Esophagus muscularis mucosa (tissue), 4 donors: ENCODE results near the gene PCDH9. TPM values are rescaled to one million over a fixed set of nuclear protein-coding genes. Genes with fewer than 3 reads are reported as not detected.
A peak's percentile ranks its signal among the peaks of the same experiment; 100 is the strongest.

Experiments used
- DNase-seq: peaks from one replicate; pipeline ENCODE4 v3.0.0-alpha.2; 2017; ENCODE audit errors: extremely low spot score
- H3K27ac ChIP-seq, 4 donors: fragments of 200-600 bp; sonication (generic); replicated peaks in 1 of 4; 1 replicate in 3 of 4; 2 replicates in 1 of 4; pipeline ENCODE4 v1.5.1; 2016 to 2019; ENCODE audit warnings: mild to moderate bottlenecking in 1 of 4
- H3K27me3 ChIP-seq, 4 donors: fragments of 200-600 bp; sonication (generic); one replicate each; pipeline versions ENCODE4 v1.5.1 to v1.6.0; 2016 to 2019
- H3K36me3 ChIP-seq, 4 donors: fragments of 200-600 bp; sonication (generic); one replicate each; pipeline ENCODE4 v1.5.1; 2016 to 2019
- H3K4me1 ChIP-seq, 4 donors: fragments of 200-600 bp; sonication (generic); one replicate each; pipeline ENCODE4 v1.5.1; 2016 to 2019
- H3K4me3 ChIP-seq, 4 donors: fragments of 200-600 bp; sonication (generic); 1 replicate in 2 of 4; 2 replicates in 2 of 4; pipeline ENCODE4 v1.5.1; 2016 to 2019; ENCODE audit warnings: mild to moderate bottlenecking in 4 of 4, moderate library complexity in 1 of 4
- H3K9me3 ChIP-seq, 4 donors: fragments of 200-600 bp; sonication (generic); 1 replicate in 3 of 4; 2 replicates in 1 of 4; pipeline ENCODE4 v1.5.1; 2016 to 2019
- EP300 ChIP-seq: sonication (generic); formaldehyde crosslinking; IDR thresholded peaks from one replicate; pipeline ENCODE4 v1.6.1; 2017; ENCODE audit warnings: antibody characterized with exemption
- POLR2A ChIP-seq: fragments of 450-650 bp; IDR thresholded peaks from one replicate; pipeline ENCODE4 v1.6.1; 2017; ENCODE audit warnings: antibody characterized with exemption, moderate library complexity, mild to moderate bottlenecking, low read depth
- POLR2AphosphoS5 ChIP-seq, 2 donors: sonication (generic); formaldehyde crosslinking; IDR thresholded peaks; one replicate each; pipeline ENCODE4 v1.6.1; 2017; ENCODE audit warnings: antibody characterized with exemption in 2 of 2
- WGBS: methylation state at CpG from one replicate; pipeline ENCODE4 v1.1.5; 2018; 5-methylcytosine and 5-hydroxymethylcytosine counted together
- intact Hi-C: fragments of 100-400 bp; cut with DNase I; formaldehyde crosslinking; loops from one replicate; pipeline ENCODE4 v1.15.1; 2023
- total RNA-seq, 4 donors: library from RNA; depleted of rRNA; stranded (reverse); fragments of >200 nt; gene quantifications; one replicate each; pipeline versions ENCODE4 v1.1.0 to v1.2.1, GENCODE V29; 2016
- TF ChIP-seq, protein P1 (sequence below), 3 experiments: fragments of 200-600 bp in 2 of 3; fragments of 450-650 bp in 1 of 3; sonication (generic) in 2 of 3; IDR thresholded peaks; one replicate each; pipeline ENCODE4 v1.5.1; 2017 to 2019; ENCODE audit warnings: antibody characterized with exemption in 3 of 3, mild to moderate bottlenecking in 2 of 3, moderate library complexity in 1 of 3

The PCDH9 gene
- total RNA-seq, 4 donors from 2014 or later: 33.8 to 81.8 (median 49.1) TPM

DNA sequence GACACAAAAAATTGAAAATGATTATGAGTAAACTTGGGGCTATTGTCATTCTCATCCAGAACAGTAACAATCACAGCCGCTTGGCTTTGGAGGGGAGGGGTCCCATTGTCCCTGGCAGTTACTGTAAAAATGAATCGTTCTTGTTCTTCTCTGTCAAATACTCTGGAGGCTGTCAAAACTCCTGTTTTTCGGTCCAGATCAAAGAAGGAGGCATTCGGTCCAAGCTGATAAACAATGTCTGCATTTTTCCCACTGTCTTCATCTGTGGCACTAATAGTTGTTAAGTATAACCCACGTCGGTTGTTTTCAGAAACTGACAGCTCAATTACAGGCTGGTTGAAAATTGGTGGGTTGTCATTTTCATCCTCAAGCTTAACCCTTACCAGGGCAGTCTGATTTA lies 3.4 kb downstream of the PCDH9 start:
- WGBS: 68% methylated on average over 6 of the region's 6 CpGs
- Histone ChIP-seq H3K27ac (no peak overlapping the region), H3K36me3 (no peaks in the 10 kb centered on the region), H3K9me3 (no peaks in the 10 kb centered on the region), H3K4me3 (peak overlapping the region; percentile 72 to 89 (median 88)), H3K27me3 (no peaks in the 10 kb centered on the region), H3K4me1 (peaks cover 3 to 59% (median 50%) of the 10 kb centered on the region in 4 donors)
- DNase-seq: no peak
- TF ChIP-seq POLR2AphosphoS5 (IDR thresholded peaks at IDR 0.05) (no peak), EP300 (no peak), POLR2A (no peak)
- TF ChIP-seq, protein P1, sequence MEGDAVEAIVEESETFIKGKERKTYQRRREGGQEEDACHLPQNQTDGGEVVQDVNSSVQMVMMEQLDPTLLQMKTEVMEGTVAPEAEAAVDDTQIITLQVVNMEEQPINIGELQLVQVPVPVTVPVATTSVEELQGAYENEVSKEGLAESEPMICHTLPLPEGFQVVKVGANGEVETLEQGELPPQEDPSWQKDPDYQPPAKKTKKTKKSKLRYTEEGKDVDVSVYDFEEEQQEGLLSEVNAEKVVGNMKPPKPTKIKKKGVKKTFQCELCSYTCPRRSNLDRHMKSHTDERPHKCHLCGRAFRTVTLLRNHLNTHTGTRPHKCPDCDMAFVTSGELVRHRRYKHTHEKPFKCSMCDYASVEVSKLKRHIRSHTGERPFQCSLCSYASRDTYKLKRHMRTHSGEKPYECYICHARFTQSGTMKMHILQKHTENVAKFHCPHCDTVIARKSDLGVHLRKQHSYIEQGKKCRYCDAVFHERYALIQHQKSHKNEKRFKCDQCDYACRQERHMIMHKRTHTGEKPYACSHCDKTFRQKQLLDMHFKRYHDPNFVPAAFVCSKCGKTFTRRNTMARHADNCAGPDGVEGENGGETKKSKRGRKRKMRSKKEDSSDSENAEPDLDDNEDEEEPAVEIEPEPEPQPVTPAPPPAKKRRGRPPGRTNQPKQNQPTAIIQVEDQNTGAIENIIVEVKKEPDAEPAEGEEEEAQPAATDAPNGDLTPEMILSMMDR (IDR thresholded peaks at IDR 0.05): no peak
- intact Hi-C loops: loop anchor here (5.0 to 10.0 kb wide), 5 partner anchors 89 to 1572 kb away; no protein-coding TSS in a partner anchor

- 90% methylated on average over 20 of the region's 20 CpGs for WGBS
- H3K9me3 ChIP-seq: no peaks in the 10 kb centered on the region
- H3K4me1 ChIP-seq: peaks cover 3 to 65% (median 56%) of the 10 kb centered on the region in 4 donors
- intact Hi-C loops: loop anchor here (2.0 to 10.0 kb wide), 6 partner anchors 88 to 1571 kb away; no protein-coding TSS in a partner anchor
- DNase-seq: no peak
- H3K27ac ChIP-seq: peak overlapping the region in 2 of 4 donors; percentile 7 to 10
- H3K36me3 ChIP-seq: no peaks in the 10 kb centered on the region
- TF ChIP-seq, protein P1 (IDR thresholded peaks at IDR 0.05): no peak
- TF ChIP-seq POLR2A (no peak), POLR2AphosphoS5 (IDR thresholded peaks at IDR 0.05) (no peak), EP300 (no peak)
- no peaks in the 10 kb centered on the region for H3K27me3 ChIP-seq
- H3K4me3 ChIP-seq: peak overlapping the region; percentile 8 to 89 (median 48)
These were observed 4.6 kb downstream of the PCDH9 start for GRCh38 chr13:67225252-67226159.

DNA sequence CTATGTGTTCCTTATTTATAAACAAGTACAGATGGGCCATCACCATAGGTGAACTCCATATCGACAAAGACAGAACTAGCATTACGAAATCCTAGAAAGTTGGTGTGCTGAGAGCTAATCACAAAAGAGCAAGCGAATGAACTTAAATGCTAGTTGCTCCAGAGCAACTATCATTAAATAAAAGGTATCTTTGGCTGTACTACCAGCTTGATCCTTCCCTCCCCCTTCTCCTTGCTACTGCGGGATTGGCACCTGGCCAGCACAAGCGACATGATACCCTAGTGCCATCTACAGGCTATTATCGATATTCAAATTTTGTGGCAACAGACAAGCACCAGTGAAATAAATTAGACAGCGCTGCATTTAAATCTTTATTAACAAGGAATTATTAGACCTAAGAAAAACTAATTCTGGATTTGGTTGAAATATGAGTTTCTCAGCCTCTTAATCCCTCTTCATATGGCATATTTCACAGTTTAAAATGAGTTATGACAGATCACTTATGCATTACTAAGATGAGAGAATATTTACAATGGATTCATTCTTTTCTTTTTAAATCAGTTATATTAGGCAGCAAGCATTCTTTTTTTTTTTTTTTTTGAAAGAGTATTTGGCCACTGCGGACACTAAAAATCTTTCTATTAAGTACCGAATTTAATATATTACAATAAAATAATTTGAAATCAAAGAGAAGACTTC lies 5.8 kb downstream of the PCDH9 start:
- no peak for DNase-seq
- intact Hi-C loops: loop anchor here (2.0 to 10.0 kb wide), 5 partner anchors 149 to 1569 kb away; no protein-coding TSS in a partner anchor

GRCh38 chr13:67223742-67224141 lies 6.4 kb downstream of the PCDH9 start:
- Histone ChIP-seq H3K9me3 (no peaks in the 10 kb centered on the region), H3K27me3 (no peaks in the 10 kb centered on the region), H3K4me1 (peaks cover 3 to 83% (median 52%) of the 10 kb centered on the region in 4 donors), H3K4me3 (peak overlapping the region; percentile 35 to 89 (median 48)), H3K27ac (peak overlapping the region in 2 of 4 donors; percentile 25 to 27), H3K36me3 (no peaks in the 10 kb centered on the region)
- TF ChIP-seq EP300: no peak
- intact Hi-C loops: loop anchor here (2.0 to 10.0 kb wide), 5 partner anchors 149 to 1569 kb away; no protein-coding TSS in a partner anchor
- WGBS: 70% methylated on average over 1 of the region's 1 CpG
- no peak for DNase-seq

More for the DNA sequence above, 5.8 kb downstream of the PCDH9 start:
- H3K27me3 ChIP-seq: no peaks in the 10 kb centered on the region
- H3K4me3 ChIP-seq: peak overlapping the region; percentile 35 to 89 (median 48)
- H3K27ac ChIP-seq: peak overlapping the region in 2 of 4 donors; percentile 25 to 27
- no peaks in the 10 kb centered on the region for H3K9me3 ChIP-seq
- 16% methylated on average over 9 of the region's 9 CpGs for WGBS
- no peak for TF ChIP-seq POLR2A
- TF ChIP-seq, protein P1 (IDR thresholded peaks at IDR 0.05): peak; percentile 69 to 70 (median 70)
- peak; percentile 70 to 84 for TF ChIP-seq POLR2AphosphoS5 (IDR thresholded peaks at IDR 0.05)
- TF ChIP-seq EP300: no peak
- no peaks in the 10 kb centered on the region for H3K36me3 ChIP-seq
- peaks cover 3 to 78% (median 56%) of the 10 kb centered on the region in 4 donors for H3K4me1 ChIP-seq

DNA sequence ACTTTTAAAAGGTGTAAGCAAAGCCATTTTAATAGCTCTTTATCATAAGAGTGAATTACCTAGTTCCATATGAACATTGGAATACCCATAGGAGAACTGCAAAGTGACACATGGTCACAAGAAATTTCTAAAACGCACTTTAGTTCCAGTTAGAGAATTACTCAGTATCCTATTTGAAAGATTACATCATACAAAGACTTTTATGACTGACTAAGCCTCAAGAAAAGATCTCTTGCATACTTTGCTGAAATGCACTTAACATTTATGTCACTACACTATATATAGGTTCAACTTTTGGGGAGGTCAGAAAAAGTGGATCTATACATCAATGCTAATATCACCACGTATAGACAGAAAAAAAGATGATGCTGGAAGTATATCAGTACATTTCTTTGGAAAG lies 7.1 kb downstream of the PCDH9 start:
- intact Hi-C loops: loop anchor here (10.0 kb wide), 4 partner anchors 228 to 1568 kb away; no protein-coding TSS in a partner anchor
- Histone ChIP-seq H3K9me3 (no peaks in the 10 kb centered on the region), H3K4me3 (peak overlapping the region; percentile 29 to 89 (median 40)), H3K36me3 (no peaks in the 10 kb centered on the region), H3K27ac (no peak overlapping the region), H3K27me3 (no peaks in the 10 kb centered on the region), H3K4me1 (peaks cover 3 to 87% (median 48%) of the 10 kb centered on the region in 4 donors)
- TF ChIP-seq, protein P1 (IDR thresholded peaks at IDR 0.05): no peak
- TF ChIP-seq EP300 (no peak), POLR2A (no peak), POLR2AphosphoS5 (IDR thresholded peaks at IDR 0.05) (no peak)
- no peak for DNase-seq
- WGBS: 48% methylated on average over 2 of the region's 2 CpGs
